ENCODE measurements around the gene SPC25.

SPC25 gene

GRCh38 chr2:168843253-168843652, 47.0 kb downstream of the SPC25 start:
- DNase-seq (ENCODE audit: low read depth in 2 of 2) = no peak
- no peak overlapping the region for H3K4me3 ChIP-seq (replicated peaks in 1 of 2; ENCODE audit: low read depth in 2 of 2, low read length in 2 of 2)
- TF ChIP-seq CTCF (IDR thresholded peaks at IDR 0.05; ENCODE audit: low read depth, low read length) = no peak

GRCh38 chr2:168841445-168841844, 48.8 kb downstream of the SPC25 start:
- TF ChIP-seq CTCF (IDR thresholded peaks at IDR 0.05; ENCODE audit: low read depth, low read length) = no peak
- H3K4me3 ChIP-seq (replicated peaks in 1 of 2; ENCODE audit: low read depth in 2 of 2, low read length in 2 of 2) = no peak overlapping the region
- no peak for DNase-seq (ENCODE audit: low read depth in 2 of 2)

- TF ChIP-seq CTCF (IDR thresholded peaks at IDR 0.05; ENCODE audit: low read depth, low read length) = no peak
- no peak for DNase-seq (ENCODE audit: low read depth in 2 of 2)
- no peak overlapping the region for H3K4me3 ChIP-seq (replicated peaks in 1 of 2; ENCODE audit: low read depth in 2 of 2, low read length in 2 of 2)
Measured at GRCh38 chr2:168835969-168836368, 54.3 kb downstream of the SPC25 start.

GRCh38 chr2:168831662-168832061, 58.6 kb downstream of the SPC25 start:
- H3K4me3 ChIP-seq (replicated peaks in 1 of 2; ENCODE audit: low read depth in 2 of 2, low read length in 2 of 2) = no peak overlapping the region
- TF ChIP-seq CTCF (IDR thresholded peaks at IDR 0.05; ENCODE audit: low read depth, low read length) = no peak

GRCh38 chr2:168830958-168831357, 59.3 kb downstream of the SPC25 start:
- DNase-seq (ENCODE audit: low read depth in 2 of 2) = no peak
- TF ChIP-seq CTCF (IDR thresholded peaks at IDR 0.05; ENCODE audit: low read depth, low read length) = no peak
- H3K4me3 ChIP-seq (replicated peaks in 1 of 2; ENCODE audit: low read depth in 2 of 2, low read length in 2 of 2) = no peak overlapping the region

More at GRCh38 chr2:168831662-168832061, 58.6 kb downstream of the SPC25 start:
- DNase-seq (ENCODE audit: low read depth in 2 of 2) = no peak

- TF ChIP-seq CTCF (IDR thresholded peaks at IDR 0.05; ENCODE audit: low read depth, low read length) = no peak
Measured at GRCh38 chr2:168825126-168825525, 65.1 kb downstream of the SPC25 start.

GRCh38 chr2:168821992-168822391, 68.2 kb downstream of the SPC25 start:
- no peak for TF ChIP-seq CTCF (IDR thresholded peaks at IDR 0.05; ENCODE audit: low read depth, low read length)
- no peak overlapping the region for H3K4me3 ChIP-seq (replicated peaks in 1 of 2; ENCODE audit: low read depth in 2 of 2, low read length in 2 of 2)
- no peak for DNase-seq (ENCODE audit: low read depth in 2 of 2)

More at GRCh38 chr2:168825126-168825525, 65.1 kb downstream of the SPC25 start:
- H3K4me3 ChIP-seq (replicated peaks in 1 of 2; ENCODE audit: low read depth in 2 of 2, low read length in 2 of 2) = no peak overlapping the region
- no peak for DNase-seq (ENCODE audit: low read depth in 2 of 2)

Measured in cardiac fibroblast (primary cell).